OCI-M2 (cell line): ENCODE data around the gene AMOTL2.

ENCODE experiments used
- DNase-seq: peaks from one replicate; lab custom pipeline; 2025; ENCODE audit not compliant: unreplicated experiment; lab: John Stamatoyannopoulos, UW

The AMOTL2 gene

DNA sequence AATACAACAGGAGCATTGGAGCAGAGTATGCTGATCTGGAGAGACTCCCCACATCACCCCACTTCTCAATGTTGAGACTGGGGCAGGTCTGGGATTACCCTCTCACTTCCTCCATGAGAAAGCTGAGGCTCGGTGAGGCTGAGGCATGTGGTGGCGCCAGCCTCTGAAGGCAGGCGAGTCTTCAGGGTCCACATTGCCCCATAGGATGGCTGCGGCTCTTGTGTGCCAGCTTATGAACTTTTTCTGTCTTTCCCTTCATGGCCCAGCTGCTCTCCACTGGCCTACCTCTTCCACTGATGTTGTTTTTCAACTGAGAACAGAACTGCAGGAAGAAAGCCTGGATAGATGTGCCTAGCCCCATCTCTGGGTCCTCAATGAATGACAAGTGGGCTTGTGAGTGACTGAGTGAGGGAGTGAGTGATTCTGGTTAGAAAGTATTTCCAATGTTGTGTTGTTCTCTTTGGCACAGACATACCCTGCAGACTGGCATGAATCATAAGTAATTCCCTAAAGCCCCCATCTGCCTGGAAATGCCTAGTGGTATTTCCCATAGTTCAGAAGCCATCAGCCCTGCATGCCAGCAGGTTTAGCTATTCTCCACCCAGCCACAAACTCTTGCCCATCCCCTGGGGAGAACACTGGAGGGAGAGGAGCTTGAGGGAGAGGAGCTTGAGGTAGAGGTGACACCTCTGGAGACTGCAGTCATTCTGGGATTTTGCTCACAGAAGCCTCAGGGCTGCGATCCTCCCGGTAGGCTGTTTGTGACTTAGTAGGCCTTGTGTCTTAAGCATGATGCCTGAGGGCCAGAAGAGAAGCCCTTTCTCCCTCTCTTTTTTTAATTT, 56.9 kb downstream of the AMOTL2 start:
- no peak for DNase-seq

DNA sequence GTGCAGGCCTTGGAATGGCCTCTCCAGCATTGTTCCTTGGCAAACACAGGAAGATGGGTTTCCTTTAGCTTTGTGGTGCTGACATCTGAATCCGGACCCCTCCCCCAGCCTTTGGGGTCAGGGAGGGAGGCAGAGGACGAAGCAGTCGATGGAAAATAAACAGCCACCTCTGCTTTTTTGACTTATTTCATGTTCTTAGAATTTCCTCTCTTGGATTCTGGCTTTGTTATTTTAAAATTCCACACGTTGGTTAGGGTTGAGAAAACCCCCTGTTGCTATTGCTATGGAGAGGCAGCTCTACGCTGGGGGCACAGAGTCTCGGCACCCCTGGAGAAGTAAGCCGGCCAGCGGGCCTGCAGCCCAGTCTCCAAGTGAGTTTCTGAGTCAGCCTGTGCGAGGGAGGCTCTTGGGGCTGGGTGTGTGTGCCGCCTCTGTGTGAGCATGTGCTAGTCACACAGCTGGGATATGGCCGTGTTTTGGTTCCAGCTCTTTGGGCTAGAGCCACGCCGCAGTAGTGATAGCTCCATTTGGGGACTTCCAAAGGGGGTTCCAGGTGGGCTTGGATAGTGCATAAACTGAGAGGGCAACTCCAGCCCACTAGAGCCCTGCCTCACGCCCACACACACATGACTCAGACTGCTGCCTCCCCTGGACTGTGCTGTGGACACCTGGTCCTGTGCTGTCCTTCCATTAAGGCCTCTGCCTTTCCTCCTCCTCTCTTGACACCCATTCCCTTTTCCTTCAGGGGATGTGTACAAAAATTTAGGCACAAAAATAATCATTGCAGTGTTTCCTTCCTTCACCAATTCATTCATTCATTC, 58.8 kb downstream of the AMOTL2 start:
- no peak for DNase-seq

DNA sequence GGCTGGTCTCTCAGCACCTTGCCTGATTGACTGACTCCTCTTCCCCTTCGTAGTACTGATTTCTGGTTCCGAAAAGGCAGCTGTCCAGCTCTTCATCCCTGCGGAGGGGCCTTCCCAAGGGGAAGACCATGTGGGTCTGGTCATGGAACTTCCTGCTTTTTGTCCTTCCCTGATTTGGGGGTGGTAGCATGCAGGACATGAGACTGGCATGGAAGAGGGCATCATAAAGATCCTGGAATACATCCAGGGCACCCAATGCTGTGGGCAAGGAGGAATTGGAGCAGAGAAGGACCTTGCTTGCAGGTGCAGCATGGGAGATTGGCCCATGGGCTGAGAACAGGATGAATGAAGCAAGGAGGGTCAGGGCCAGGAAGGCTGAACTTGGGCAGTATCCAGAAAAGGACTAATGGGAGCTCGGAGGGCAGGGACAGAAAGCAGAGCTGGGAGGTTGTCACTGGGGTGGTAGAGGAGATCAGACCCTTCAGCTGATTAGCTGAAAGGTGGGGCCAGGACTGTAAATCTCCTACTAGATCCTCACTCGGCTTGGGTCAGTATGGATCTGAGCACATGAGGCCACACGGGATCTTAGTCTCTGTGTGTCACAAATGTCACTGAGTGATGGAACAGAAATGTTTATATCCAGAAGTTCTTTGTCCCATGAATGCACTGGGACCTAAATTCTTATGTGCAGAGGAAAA, 59.5 kb downstream of the AMOTL2 start:
- DNase-seq = no peak

DNA sequence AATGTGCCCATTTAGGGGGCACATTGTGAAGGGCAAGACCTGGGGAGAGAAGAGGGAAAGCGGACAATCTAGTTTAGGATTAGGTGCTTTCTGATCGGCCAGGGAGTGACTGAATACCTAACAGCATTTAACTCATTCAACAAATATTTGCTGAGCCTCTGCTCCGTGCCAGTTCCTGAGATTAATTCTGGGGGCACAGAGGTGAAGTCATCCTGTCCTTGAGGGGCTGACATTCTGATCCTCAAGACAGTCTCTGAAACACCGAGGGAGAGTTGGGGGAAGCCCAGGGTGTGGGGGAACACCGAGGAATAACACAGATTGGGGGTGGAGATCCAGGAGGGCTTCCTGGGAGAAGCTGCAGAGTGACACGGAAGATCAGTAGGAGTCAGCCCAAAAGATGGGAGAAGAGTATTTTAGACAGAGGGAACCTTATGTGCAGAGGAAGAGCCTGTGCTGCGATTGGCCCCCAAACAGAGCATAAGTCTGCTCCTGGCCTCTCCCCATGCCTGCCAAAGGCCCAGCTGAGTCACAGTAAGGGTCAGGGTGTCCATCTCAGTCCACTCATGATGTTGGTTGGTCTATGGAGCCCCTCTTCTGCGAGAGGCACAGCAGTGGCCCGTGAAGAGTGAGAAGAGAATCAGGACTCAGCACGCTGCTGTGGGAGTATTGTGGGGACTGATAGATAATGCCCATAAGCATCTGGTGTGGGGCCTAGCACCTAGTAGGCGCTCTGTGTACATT, 60.2 kb downstream of the AMOTL2 start:
- DNase-seq = no peak

DNA sequence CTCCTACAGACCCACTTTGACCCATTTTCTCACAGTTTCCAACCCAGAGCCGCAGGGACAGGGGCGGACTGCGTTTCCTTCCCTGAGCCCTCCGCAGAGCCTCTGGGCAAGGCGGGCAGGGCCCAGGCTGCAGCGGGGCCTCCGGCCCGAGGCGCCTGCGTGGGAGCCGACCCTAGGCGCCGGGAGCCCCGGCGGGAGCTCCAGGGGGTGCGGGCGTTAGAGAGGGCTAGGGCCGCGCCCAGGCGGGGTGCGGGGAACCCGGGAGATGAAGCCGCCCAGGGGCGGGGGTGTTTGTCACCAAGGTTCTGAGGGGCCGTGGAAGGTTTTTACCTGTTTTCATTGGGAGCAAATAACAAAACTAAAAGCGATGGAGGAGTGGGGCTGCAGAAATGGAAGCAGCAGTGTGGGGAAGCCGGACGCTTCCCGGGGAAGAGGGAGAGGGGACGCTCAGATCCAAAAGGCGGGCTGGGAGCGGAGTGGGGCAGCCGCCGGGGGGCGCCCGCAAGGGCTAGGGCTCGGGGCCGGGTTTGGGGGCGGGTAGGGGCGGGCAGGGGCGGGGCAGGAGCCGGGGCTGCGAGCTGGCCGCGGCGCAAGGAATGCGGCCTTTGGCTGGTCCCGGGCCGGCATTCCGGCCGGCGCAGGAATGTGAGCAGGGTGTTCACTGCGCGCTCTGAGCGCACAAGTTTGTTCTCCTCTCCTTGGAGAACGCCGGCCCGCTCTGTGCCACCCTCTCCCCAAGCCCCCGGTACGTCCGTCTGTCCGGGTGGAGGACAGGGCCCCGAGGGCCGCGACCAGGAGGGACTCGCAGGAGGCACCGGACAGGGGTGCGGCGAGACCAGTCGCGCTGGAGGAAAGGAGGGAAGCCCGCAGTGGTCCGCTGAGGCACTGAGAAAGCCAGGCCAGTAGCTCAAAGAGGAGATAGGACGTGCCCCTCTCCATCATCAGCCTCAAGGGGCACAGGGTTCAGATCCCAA, 61.1 kb downstream of the AMOTL2 start:
- DNase-seq = no peak

DNA sequence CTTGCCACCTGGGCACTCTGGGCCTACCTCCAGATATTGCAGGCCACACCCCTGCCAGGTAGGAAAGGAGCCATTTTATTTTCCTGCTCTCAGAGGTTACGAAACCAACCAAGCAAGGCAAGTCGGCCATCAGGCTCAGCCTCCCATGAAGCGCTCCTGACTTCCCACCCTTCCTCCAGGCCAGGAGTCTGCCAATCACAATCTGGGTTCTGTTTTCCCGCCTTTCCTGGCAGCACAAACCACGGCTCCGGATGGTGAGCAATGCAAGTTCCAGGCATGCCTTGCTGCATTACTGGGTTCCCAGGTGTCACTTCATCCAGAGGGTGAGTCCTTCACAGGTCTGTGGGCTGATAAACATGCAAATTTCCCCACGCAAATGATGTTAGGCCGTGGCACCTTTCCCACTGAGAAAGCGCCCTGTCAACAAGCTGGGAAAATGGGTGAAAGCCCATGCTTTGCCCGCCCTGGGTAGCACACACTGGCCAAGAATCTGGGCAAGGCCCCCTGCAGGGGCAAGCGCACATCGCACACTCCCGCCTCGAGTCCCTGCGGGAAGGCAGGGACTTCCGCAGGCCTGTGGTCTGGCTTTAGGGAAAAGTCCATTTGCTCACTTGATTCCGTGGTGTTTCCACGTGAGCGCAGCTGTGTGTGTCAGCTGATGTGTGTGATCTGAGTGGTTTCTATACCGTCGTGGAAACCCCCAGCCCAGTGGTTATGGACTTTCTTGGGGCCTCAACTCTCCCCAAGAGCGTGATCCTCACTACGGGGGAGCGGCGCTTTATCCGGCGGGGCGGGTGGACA, 62.0 kb downstream of the AMOTL2 start:
- DNase-seq = no peak

DNA sequence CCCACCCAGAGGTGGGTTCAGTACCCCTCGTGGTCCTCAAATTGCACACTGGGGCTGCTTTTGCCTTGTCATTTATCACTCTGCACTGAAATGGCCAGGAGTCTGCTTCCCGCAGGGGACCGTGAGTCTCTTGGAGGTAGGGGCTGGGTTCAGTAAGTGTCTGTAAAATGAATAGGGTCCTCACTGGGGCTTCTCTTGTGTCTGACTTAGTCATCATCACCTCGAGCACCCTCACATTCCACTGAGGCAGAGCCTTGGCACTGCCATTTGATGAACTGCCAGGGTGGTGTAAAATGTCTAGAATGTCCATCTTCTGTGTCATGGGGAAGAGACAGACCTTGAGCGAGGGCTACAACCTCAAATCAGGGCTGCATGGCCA, 62.6 kb downstream of the AMOTL2 start:
- DNase-seq = no peak

DNA sequence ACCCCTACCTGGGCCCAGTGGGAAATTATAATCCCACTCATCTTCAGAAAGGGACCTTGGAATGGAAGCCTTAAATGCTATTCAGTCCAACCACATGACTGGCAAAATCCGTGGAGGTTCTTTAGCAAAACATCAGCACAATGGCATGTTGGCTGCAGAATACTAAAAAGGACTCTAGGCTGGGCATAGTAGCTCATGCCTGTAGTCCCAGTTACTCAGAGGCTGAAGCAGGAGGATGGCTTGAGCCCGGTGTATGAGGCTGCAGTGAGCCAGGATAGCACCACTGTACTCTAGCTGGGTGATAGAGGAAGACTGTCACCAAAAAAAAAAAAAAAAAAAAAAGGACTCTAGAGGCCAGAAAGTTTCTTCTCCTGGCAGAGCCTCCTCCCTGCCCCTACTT, 63.0 kb downstream of the AMOTL2 start:
- no peak for DNase-seq

DNA sequence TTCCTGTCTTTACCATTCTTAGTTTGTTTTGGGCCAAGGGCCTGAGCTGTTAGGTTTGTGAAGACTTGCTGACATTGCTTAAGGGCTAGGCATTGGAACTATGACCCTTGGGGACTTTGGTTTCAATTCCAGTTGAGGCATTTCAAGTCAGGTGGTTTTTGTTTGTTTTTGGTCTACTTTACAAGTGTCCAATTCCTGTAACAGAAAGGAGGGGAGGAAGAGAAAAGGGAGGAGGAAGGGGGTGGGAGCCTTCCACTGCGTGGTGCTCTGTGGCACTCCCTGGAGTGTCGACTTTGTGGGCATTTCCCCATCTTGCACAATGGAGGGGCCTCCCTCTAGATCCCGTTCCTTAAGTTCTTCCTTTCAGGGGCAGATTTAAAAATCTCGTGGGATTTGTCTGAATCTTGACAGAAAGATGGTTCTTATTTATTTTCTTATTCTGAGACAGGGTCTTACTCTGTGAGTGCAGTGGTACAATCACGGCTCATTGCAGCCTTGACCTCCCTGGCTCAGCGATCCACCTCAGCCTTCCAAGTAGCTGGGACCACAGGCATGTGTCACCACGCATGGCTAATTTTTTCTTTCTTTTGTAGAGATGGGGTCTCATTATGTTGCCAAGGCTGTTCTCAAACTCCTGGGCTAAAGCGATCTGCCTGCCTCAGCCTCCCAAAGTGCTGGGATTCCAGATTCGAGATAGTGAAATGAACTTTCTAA, 64.1 kb downstream of the AMOTL2 start:
- DNase-seq = no peak

DNA sequence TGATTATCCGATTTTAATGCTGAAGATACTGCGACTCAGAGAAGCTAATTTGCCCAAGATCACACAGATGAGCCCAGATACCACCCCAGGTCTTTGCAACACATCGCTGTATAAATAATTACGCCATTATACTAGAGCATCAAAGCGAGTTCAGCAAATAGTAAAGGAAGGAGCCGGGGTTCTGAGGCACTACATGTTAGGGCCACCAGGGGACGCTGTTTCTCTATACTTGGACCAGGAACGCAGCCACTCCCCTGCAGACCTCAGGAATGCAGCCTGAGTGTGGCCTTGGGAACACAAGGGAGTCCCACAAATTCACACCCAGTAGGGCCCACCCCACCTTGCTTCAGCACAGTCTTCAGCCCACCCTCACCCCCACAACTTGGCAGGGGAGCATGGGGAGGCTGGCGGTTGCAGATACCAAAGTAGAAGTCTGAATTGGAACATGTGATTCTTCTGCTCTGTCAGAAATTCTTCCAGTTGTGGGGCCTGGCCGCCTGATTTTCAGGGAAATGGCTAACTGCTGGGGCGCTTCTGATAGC, 65.8 kb downstream of the AMOTL2 start:
- peak; percentile 47 for DNase-seq

DNA sequence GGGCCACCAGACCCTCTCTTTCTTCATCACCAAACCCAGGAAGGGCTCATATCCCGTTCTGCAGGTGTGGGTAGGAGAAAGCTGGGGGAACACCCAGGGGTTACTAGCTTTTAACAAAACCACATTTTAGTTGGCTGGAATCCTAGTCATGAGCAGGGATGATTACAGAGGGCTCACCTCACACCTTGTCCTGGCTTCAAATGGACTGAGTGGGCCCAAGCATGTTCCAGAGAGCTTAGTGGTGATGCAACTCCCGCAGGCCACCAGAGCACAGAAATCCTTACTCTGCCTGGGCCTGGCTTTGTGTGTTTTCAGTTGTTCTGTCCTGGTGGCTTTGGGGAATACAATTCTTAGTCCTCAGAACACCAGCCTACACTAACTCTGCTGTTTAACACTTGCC, 66.8 kb downstream of the AMOTL2 start:
- DNase-seq = no peak

DNA sequence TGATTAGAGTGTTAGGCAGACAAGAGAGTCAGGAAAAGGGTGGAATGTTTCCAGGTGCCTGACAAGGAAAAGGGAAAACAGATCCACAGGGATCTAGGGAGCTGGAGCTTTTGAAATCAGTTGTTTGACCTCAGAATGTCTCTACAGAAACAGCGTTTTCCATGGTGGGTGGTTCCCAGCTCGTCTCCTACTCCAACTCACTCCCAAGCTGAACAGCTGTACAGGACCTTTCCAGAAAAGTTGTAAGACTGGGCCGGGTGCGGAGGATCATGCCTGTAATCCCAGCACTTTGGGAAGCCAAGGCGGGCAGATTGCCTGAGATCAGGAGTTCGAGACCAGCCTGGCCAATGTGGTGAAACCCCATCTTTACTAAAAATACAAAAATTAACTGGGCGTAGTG, 67.9 kb downstream of the AMOTL2 start:
- no peak for DNase-seq
